ENCODE data around the gene NEAT1.
"Not testable (repeated sequence)": the region's sequence is repeated elsewhere in the genome, so short reads cannot be mapped to it uniquely, and the experiment has no call there.

The NEAT1 gene

GRCh38 chr11:65436412-65437032 is 13.9 kb downstream of the NEAT1 start:
- no peak for DNase-seq

GRCh38 chr11:65437436-65438227 is 15.0 kb downstream of the NEAT1 start:
- DNase-seq: no peak

GRCh38 chr11:65438257-65439151 is 15.9 kb downstream of the NEAT1 start:
- no peak for DNase-seq

DNA sequence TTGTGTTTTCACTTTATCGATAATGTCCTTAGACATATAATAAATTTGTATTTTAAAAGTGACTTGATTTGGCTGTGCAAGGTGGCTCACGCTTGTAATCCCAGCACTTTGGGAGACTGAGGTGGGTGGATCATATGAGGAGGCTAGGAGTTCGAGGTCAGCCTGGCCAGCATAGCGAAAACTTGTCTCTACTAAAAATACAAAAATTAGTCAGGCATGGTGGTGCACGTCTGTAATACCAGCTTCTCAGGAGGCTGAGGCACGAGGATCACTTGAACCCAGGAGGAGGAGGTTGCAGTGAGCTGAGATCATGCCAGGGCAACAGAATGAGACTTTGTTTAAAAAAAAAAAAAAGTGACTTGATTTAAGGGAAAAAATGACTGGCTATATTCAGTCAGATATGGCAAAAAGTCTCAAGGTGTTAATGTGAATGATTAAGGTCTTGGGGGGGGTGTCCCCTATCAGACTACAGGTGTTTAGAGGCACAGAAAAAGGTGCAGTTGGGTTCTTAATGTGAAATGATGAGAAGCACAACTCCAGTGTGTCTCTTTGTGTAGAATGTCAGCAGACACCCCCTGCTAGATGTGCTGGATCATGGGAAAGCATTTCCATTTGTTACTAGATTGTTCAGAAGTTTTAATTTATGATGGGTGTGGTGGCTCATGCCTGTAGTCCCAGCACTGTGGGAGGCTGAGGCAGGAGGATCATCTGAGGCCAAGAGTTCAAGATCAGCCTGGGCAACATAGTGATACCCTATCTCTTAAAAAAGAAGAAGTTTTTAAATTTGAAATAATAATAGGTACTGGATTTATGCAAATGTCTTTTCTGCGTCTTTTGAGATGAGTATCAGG is 17.0 kb downstream of the NEAT1 start:
- DNase-seq: no peak

DNA sequence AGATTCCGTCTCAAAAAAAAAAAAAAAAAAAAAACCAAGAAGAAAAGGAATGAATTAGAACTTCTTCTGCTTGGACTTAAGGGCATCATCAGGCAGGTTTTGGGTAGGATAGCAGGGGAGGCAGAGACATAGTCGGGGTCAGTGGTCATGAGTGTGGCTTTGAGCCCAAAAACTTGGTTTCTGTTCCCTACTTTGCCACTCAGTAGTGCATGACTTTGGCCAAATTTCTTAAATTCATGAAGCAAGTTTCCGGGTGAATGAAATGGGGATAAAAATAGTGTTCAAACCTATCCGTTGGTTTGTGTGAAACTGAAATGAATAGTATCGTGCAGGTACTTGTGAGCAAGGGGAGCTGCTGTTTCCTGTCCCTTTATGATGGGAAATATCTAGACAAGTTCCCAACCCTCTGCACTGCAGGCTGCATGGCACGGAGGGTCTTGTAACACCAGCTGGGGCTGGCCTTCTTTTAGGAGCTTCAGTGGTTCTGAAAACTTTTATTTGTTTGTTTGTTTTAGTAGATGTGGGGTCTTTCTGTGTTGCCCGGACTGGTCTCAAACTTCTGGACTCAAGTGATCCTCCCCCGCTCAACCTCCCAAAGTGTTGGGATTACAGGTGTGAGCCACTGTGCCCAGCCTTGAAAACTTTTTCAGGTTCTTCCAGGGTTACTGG is 18.4 kb downstream of the NEAT1 start:
- no peak for DNase-seq

DNA sequence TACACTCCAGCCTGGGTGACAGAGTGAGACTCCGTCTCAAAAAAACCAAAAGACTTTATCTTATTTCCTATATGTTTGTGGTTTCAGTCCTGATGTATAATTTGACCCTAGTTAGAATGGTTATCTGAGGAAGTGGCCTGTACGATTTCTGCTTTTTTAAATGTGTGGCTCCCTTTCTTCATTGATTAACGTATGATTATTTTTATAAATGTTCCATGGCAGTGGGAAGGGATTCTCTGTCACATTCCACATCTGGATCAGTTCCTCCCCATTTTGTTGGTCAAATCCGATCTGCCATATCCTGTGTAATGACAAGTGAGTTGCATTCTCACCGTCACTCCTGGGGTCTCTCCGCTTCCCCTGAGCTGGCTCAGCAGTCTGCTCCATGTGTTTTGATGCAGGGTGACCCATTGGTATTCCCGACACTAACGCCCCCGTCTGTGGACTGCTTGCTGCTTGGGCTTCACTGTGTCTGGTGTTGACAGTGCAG is 20.3 kb downstream of the NEAT1 start:
- DNase-seq: no peak

DNA sequence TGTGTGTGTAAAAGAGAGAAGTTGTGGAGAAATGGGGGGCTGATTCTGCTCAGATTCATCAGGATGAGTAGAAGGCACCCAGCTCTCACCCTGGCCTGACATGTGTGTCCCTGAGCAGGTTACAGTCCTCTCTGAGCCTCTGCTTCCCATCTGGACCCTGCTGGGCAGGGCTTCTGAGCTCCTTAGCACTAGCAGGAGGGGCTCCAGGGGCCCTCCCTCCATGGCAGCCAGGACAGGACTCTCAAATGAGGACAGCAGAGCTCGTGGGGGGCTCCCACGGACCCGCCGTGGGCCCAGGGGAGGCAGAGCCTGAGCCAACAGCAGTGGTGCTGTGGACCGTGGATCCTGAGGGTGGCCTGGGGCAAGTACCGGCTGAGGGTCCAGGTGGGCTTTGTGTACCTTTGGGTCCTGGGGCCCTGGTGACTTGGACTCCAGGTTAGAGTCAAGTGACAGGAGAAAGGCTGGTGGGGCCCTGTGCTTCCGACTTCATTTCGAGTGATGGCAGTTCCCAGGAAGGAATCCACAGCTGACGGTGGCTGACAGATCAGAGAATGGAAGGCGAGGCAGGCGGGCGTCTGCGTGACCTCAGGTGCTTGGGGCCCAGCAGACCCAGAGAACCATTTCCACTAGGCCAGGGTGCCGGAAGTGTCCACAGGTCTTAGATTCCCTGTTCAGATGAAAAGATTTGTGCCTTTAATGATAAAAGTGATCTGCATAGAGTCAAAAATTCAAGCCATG is 21.9 kb downstream of the NEAT1 start:
- no peak for DNase-seq

GRCh38 chr11:65445101-65445603 is 22.6 kb downstream of the NEAT1 start:
- no peak for DNase-seq

GRCh38 chr11:65445604-65446445 is 23.2 kb downstream of the NEAT1 start:
- no peak for DNase-seq

- DNase-seq: no peak
Measured at GRCh38 chr11:65446446-65447277, 24.1 kb downstream of the NEAT1 start.

- DNase-seq: no peak
Measured at GRCh38 chr11:65448074-65448417, 25.4 kb downstream of the NEAT1 start.

DNA sequence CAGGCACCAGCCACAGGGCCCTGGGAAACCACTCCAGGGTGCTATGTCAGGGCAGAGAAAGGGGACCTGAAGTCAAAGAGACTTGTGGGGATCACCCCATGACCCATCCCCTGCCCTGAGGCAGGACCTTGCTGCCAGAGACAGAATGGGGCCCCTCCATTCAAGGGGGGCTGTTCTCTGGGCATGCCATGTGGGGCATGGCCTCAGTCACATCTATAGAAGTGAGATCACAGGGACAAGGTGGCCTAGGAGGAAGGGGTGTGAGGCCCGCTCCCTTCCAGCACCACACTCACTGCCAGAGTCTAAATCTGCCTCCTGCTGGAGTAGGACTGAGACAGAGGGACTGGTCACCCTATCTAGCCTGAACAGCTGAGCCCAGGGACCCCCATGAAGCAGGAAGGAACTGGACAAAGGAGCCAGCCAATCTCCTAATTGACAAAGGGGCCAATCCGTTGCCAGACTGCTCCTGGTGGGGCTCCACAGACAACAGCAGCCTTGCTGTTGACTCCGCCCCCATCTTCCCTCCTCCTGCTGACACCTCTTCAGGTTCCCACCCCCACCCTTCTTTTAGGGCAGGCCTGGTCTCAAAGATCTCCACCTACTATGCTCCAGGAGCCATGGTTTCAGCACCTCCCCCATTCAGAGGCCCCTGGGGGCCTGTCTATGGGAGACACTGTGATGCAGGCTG is 26.0 kb downstream of the NEAT1 start:
- DNase-seq: no peak

DNA sequence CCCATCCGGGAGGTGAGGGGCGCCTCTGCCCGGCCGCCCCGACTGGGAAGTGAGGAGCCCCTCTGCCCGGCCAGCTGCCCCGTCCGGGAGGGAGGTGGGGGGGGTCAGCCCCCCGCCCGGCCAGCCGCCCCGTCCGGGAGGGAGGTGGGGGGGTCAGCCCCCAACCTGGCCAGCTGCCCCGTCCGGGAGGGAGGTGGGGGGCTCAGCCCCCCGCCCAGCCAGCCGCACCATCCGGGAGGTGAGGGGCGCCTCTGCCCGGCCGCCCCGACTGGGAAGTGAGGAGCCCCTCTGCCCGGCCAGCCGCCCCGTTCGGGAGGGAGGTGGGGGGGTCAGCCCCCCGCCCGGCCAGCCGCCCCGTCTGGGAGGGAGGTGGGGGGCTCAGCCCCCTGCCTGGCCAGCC is 28.7 kb downstream of the NEAT1 start:
- not testable (repeated sequence) for DNase-seq

GRCh38 chr11:65452259-65452658 is 29.7 kb downstream of the NEAT1 start:
- not testable (repeated sequence) for DNase-seq

DNA sequence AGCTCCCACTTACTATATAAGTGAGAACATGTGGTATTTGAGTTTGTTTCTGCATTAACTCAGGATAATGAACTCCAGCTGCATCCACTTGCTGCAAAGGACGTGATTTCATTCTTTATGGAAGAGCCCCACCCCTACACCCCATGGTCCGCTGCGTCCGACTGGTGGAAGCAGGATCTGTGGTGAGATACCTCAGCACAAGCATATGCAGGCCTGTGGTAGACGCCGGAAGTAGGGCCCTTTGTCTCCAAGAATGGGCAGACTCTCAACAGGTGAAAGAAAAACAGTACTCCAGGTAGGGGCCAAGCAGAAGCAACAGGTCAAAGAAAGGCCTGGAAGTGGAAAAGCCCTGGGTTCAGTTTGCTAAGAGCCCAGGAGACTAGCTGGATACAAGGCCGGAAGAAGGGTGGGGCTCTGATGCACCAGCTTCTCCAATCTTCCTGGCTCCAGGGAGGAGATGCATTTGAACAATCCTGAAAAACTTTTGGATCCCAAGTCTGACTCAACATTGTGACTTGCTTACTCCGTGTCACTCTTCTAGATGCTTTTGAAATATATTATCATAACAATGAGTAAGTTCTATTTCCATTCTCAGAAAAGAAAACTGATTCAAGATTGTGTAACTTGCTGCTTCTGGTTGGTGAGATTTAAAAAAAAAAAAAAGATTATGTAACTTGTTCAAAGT is 30.4 kb downstream of the NEAT1 start:
- DNase-seq: no peak

- no peak for DNase-seq
Measured at GRCh38 chr11:65454311-65454695, 31.7 kb downstream of the NEAT1 start.

- DNase-seq: peak; percentile 90
Measured at GRCh38 chr11:65454696-65455456, 32.3 kb downstream of the NEAT1 start.

Data from stimulated activated CD4-positive, alpha-beta T cell treated with anti-CD3 and anti-CD28 coated beads, Interleukin-15, amount 100 ng/mL, for 24 hours (primary cell).